Measurements from ENCODE around the gene SPTBN4.
A peak's percentile ranks its signal among the peaks of the same experiment; 100 is the strongest.

SPTBN4 gene

DNA sequence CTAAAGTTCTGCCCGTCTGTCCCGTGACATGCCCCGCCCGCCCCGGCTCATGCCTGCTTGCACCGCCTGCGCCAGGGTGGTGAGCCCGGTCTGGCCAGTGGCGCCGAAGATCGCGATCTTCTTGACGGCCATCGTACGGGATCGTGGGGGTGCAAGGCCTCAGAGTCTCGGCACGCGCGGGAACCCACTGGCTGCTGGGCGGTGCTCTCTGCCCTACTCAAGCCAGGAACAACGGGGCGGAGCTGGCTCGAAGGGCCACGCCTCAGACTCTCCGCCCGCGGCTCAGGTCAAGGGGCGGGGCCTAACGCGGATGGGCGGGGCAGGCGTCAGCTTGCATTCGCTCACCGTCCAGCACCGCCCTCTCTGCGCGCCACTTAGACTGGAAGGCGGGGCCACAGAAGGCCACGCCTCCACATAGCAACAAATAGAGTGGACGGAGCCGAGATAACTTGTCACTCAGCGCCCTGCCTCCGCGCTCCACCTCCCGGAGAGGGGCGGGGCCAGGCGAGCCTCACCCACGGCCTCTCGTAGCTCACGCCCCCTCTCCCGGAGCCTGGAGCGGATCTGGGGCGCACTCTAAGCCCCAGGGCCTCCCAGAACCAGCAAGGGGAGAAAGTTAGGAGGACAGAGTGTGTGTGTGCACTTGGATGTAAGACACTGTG, 1.1 kb upstream of the SPTBN4 start, which contains the start of gene BLVRB (continued):
- TF ChIP-seq, protein P1, sequence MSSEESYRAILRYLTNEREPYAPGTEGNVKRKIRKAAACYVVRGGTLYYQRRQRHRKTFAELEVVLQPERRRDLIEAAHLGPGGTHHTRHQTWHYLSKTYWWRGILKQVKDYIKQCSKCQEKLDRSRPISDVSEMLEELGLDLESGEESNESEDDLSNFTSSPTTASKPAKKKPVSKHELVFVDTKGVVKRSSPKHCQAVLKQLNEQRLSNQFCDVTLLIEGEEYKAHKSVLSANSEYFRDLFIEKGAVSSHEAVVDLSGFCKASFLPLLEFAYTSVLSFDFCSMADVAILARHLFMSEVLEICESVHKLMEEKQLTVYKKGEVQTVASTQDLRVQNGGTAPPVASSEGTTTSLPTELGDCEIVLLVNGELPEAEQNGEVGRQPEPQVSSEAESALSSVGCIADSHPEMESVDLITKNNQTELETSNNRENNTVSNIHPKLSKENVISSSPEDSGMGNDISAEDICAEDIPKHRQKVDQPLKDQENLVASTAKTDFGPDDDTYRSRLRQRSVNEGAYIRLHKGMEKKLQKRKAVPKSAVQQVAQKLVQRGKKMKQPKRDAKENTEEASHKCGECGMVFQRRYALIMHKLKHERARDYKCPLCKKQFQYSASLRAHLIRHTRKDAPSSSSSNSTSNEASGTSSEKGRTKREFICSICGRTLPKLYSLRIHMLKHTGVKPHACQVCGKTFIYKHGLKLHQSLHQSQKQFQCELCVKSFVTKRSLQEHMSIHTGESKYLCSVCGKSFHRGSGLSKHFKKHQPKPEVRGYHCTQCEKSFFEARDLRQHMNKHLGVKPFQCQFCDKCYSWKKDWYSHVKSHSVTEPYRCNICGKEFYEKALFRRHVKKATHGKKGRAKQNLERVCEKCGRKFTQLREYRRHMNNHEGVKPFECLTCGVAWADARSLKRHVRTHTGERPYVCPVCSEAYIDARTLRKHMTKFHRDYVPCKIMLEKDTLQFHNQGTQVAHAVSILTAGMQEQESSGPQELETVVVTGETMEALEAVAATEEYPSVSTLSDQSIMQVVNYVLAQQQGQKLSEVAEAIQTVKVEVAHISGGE (tag by site-specific recombination; conservative IDR thresholded peaks at IDR 0.05; ENCODE audit: low read depth): no peak
- TF ChIP-seq, protein P2, sequence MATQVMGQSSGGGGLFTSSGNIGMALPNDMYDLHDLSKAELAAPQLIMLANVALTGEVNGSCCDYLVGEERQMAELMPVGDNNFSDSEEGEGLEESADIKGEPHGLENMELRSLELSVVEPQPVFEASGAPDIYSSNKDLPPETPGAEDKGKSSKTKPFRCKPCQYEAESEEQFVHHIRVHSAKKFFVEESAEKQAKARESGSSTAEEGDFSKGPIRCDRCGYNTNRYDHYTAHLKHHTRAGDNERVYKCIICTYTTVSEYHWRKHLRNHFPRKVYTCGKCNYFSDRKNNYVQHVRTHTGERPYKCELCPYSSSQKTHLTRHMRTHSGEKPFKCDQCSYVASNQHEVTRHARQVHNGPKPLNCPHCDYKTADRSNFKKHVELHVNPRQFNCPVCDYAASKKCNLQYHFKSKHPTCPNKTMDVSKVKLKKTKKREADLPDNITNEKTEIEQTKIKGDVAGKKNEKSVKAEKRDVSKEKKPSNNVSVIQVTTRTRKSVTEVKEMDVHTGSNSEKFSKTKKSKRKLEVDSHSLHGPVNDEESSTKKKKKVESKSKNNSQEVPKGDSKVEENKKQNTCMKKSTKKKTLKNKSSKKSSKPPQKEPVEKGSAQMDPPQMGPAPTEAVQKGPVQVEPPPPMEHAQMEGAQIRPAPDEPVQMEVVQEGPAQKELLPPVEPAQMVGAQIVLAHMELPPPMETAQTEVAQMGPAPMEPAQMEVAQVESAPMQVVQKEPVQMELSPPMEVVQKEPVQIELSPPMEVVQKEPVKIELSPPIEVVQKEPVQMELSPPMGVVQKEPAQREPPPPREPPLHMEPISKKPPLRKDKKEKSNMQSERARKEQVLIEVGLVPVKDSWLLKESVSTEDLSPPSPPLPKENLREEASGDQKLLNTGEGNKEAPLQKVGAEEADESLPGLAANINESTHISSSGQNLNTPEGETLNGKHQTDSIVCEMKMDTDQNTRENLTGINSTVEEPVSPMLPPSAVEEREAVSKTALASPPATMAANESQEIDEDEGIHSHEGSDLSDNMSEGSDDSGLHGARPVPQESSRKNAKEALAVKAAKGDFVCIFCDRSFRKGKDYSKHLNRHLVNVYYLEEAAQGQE (tag by site-specific recombination; IDR thresholded peaks at IDR 0.05): no peak
- TF ChIP-seq ZNF174 (tag by site-specific recombination; IDR thresholded peaks at IDR 0.05): no peak
- no peak; the same call in 1 of the 2 replicates for TF ChIP-seq REPIN1 (tag by site-specific recombination; IDR thresholded peaks at IDR 0.05; ENCODE audit: low read depth)
- no peak; the same call in 1 of the 2 replicates for TF ChIP-seq ZNF10 (tag by site-specific recombination; IDR thresholded peaks at IDR 0.05)
- TF ChIP-seq, protein P3, sequence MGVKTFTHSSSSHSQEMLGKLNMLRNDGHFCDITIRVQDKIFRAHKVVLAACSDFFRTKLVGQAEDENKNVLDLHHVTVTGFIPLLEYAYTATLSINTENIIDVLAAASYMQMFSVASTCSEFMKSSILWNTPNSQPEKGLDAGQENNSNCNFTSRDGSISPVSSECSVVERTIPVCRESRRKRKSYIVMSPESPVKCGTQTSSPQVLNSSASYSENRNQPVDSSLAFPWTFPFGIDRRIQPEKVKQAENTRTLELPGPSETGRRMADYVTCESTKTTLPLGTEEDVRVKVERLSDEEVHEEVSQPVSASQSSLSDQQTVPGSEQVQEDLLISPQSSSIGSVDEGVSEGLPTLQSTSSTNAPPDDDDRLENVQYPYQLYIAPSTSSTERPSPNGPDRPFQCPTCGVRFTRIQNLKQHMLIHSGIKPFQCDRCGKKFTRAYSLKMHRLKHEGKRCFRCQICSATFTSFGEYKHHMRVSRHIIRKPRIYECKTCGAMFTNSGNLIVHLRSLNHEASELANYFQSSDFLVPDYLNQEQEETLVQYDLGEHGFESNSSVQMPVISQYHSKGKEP (tag by site-specific recombination; IDR thresholded peaks at IDR 0.05): no peak
- no peak; the same call in 1 of the 2 replicates for TF ChIP-seq ZNF2 (tag by site-specific recombination; IDR thresholded peaks at IDR 0.05)
- peak; percentile 98 for TF ChIP-seq KLF10 (tag by site-specific recombination; IDR thresholded peaks at IDR 0.05)
- TF ChIP-seq ZNF214 (tag by site-specific recombination; IDR thresholded peaks at IDR 0.05; ENCODE audit: borderline replicate concordance): no peak
- TF ChIP-seq YY1 (tag by site-specific recombination; IDR thresholded peaks at IDR 0.05): no peak; the same call in 1 of the 2 replicates
- TF ChIP-seq, protein P4, sequence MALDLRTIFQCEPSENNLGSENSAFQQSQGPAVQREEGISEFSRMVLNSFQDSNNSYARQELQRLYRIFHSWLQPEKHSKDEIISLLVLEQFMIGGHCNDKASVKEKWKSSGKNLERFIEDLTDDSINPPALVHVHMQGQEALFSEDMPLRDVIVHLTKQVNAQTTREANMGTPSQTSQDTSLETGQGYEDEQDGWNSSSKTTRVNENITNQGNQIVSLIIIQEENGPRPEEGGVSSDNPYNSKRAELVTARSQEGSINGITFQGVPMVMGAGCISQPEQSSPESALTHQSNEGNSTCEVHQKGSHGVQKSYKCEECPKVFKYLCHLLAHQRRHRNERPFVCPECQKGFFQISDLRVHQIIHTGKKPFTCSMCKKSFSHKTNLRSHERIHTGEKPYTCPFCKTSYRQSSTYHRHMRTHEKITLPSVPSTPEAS (tag by site-specific recombination; IDR thresholded peaks at IDR 0.05): 0 out of 2 replicates have a peak, but pooled peaks have one; percentile 2

DNA sequence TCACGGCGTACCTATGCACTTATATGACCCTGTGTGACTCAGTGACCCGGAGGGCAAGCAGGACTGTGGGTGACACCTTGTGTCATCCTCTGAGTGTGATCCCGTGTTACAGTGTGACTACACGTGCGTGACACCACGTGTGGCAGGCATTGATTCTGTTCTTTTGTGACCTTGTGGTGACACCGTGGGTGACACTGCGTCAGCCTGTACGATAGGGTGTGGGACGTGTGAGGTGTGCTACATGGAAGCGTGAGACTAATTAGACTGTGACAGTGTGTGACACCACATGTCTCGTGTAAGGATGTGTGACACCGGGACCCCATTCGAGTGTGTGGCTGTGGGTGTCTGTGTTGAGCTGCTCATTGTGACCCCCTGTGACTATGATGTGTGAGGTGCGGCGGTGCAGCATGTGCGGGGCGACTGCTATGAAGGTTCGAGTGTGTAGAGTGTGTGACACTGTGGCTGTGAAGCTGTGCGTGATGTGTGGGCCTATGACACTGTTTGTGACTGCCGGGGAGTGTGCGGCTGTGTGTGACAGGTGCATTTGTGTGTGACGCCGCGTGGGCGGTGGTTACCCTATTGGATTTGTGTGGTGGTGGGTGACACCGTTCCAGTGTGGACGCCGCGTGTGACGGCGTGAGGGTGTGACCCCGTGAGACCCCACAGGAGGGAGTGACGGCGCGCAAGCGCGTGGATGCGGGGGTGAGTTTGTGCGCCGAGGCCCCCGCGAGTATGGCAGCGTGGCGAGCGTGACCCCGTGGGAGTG, 399 bp upstream of the SPTBN4 start:
- Histone ChIP-seq H3K4me1 (ENCODE audit: control insufficient read depth, insufficient read depth, low read length) (peaks cover 13% of the 10 kb centered on the region), H3K27ac (ENCODE audit: extremely low read depth, low read depth, low read length) (no peak overlapping the region; the same call in 1 of the 2 replicates), H3K36me3 (ENCODE audit: control insufficient read depth in 2 of 2, insufficient read depth in 1 of 2, low read length in 2 of 2) (no peaks in the 10 kb centered on the region; a peak in 1 of 3 replicates), H3K4me3 (ENCODE audit: low read depth, low read length) (peak overlapping the region; percentile 29), H3K9me3 (ENCODE audit: control insufficient read depth, insufficient read depth, low read depth, low read length) (no peaks in the 10 kb centered on the region)
- ChIA-PET POLR2A (interaction anchor here (0.6 to 5.2 kb wide), 35 partner anchors 8 to 496 kb away, joined by 3 to 74 read pairs (median 4); partner anchors contain the start of genes ACTMAP, C19orf47, PLD3 and PRX), CTCF (interaction anchor here (0.6 to 5.9 kb wide), 26 partner anchors 11 to 236 kb away, joined by 3 to 98 read pairs (median 6); partner anchors contain the start of genes LTBP4, SERTAD1 and SERTAD3)
- TF ChIP-seq, protein P5, sequence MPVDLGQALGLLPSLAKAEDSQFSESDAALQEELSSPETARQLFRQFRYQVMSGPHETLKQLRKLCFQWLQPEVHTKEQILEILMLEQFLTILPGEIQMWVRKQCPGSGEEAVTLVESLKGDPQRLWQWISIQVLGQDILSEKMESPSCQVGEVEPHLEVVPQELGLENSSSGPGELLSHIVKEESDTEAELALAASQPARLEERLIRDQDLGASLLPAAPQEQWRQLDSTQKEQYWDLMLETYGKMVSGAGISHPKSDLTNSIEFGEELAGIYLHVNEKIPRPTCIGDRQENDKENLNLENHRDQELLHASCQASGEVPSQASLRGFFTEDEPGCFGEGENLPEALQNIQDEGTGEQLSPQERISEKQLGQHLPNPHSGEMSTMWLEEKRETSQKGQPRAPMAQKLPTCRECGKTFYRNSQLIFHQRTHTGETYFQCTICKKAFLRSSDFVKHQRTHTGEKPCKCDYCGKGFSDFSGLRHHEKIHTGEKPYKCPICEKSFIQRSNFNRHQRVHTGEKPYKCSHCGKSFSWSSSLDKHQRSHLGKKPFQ (tag by site-specific recombination; IDR thresholded peaks at IDR 0.05): peak; percentile 90
- TF ChIP-seq, protein P6, sequence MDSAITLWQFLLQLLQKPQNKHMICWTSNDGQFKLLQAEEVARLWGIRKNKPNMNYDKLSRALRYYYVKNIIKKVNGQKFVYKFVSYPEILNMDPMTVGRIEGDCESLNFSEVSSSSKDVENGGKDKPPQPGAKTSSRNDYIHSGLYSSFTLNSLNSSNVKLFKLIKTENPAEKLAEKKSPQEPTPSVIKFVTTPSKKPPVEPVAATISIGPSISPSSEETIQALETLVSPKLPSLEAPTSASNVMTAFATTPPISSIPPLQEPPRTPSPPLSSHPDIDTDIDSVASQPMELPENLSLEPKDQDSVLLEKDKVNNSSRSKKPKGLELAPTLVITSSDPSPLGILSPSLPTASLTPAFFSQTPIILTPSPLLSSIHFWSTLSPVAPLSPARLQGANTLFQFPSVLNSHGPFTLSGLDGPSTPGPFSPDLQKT (IDR thresholded peaks at IDR 0.05; ENCODE audit: borderline replicate concordance, low read depth, low read length): no peak
- TF ChIP-seq, protein P7, sequence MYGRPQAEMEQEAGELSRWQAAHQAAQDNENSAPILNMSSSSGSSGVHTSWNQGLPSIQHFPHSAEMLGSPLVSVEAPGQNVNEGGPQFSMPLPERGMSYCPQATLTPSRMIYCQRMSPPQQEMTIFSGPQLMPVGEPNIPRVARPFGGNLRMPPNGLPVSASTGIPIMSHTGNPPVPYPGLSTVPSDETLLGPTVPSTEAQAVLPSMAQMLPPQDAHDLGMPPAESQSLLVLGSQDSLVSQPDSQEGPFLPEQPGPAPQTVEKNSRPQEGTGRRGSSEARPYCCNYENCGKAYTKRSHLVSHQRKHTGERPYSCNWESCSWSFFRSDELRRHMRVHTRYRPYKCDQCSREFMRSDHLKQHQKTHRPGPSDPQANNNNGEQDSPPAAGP (tag by site-specific recombination; IDR thresholded peaks at IDR 0.05): peak; percentile 19; the same call in 1 of the 2 replicates
- TF ChIP-seq, protein P8, sequence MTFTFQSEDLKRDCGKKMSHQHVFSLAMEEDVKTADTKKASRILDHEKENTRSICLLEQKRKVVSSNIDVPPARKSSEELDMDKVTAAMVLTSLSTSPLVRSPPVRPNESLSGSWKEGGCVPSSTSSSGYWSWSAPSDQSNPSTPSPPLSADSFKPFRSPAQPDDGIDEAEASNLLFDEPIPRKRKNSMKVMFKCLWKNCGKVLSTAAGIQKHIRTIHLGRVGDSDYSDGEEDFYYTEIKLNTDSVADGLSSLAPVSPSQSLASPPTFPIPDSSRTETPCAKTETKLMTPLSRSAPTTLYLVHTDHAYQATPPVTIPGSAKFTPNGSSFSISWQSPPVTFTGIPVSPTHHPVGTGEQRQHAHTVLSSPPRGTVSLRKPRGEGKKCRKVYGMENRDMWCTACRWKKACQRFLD (tag by site-specific recombination; IDR thresholded peaks at IDR 0.05): no peak
- TF ChIP-seq ZNF248 (tag by site-specific recombination; IDR thresholded peaks at IDR 0.05) (no peak), OSR2 (tag by site-specific recombination; IDR thresholded peaks at IDR 0.05) (no peak)

Measured in HEK293 (cell line).